ENCODE results near the gene ARHGEF11. TPM values are rescaled to one million over a fixed set of nuclear protein-coding genes. Genes with fewer than 3 reads are reported as not detected.

The ARHGEF11 gene
- 15.3 and 16.8 TPM in 2 replicates for total RNA-seq (2012; rRNA removed)
- polyA plus RNA-seq (2012; rRNA removed): 17.2 and 18.5 TPM in 2 replicates
- polyA plus RNA-seq (2012; cell fraction: cytosol; rRNA removed): 8.5 and 14.8 TPM in 2 replicates
- 36.4 and 51.9 TPM in 2 replicates for polyA plus RNA-seq (2012; cell fraction: nucleus; rRNA removed; ENCODE audit: low replicate concordance)
- Bru-seq, nascent RNA: percentile 83 among the genes with signal in this experiment
- percentile 84 among the genes with signal in this experiment for BruChase-seq, experiment 1, labeled RNA remaining after a 6-hour chase
- BruChase-seq, experiment 2, labeled RNA remaining after a 2-hour chase: percentile 86 among the genes with signal in this experiment
- long read RNA-seq, full-length matches to known transcripts: 1 of 31 reads
- long read RNA-seq, partial matches to known transcripts: 26 of 31 reads
- long read RNA-seq, other reads (novel, unspliced or antisense): 4 of 31 reads

- Histone ChIP-seq H4K91ac (ENCODE audit: insufficient read depth, low read depth, low read length) (peak within 1 kb of the TSS; percentile 95), H2AK5ac (ENCODE audit: low read depth, low read length) (peak within 1 kb of the TSS; percentile 27), H2BK15ac (ENCODE audit: low read depth, low read length) (peak within 1 kb of the TSS; percentile 50; the same call in 1 of the 3 replicates), H3K4ac (ENCODE audit: low read depth, low read length) (peak within 1 kb of the TSS; percentile 92), H3K18ac (ENCODE audit: low read depth, low read length) (peak within 1 kb of the TSS; percentile 31), H3K79me1 (ENCODE audit: low read depth in 1 of 2, low read length in 2 of 2) (peaks cover 30 to 45% of the 10 kb centered on the region in 2 experiments), H3K9me1 (ENCODE audit: insufficient read depth, low read length) (peaks cover 19% of the 10 kb centered on the region), H3K14ac (replicated peaks; ENCODE audit: low read depth, low read length) (peak within 1 kb of the TSS; percentile 97), H2AFZ (replicated peaks; ENCODE audit: low read length, poor library complexity) (peak within 1 kb of the TSS; percentile 87), H3K27me3 (ENCODE audit: control insufficient read depth, insufficient read depth, low read length) (peaks cover 2% of the 10 kb centered on the region; the same call in 1 of the 2 replicates), H4K20me1 (ENCODE audit: insufficient read depth, low read length) (peaks cover 32% of the 10 kb centered on the region), H2BK120ac (ENCODE audit: low read depth, low read length) (peak within 1 kb of the TSS; percentile 76), H2BK20ac (ENCODE audit: low read depth, low read length) (no peak within 1 kb of the TSS; the same call in 1 of the 2 replicates), H3K4me3 (ENCODE audit: insufficient read depth, low read depth, low read length) (peak within 1 kb of the TSS; percentile 74), H3K23ac (ENCODE audit: low read depth, low read length) (peak within 1 kb of the TSS; percentile 98), H2AK9ac (replicated peaks; ENCODE audit: low read depth, low read length, poor library complexity) (peak within 1 kb of the TSS; percentile 85), H4K8ac (ENCODE audit: low read depth in 2 of 2, low read length in 2 of 2) (peak within 1 kb of the TSS; percentile 92 to 96), H2BK5ac (ENCODE audit: low read depth, low read length, poor library complexity, severe bottlenecking) (peak within 1 kb of the TSS; percentile 18), H3K27ac (ENCODE audit: insufficient read depth, low read length) (peak within 1 kb of the TSS; percentile 68), H3K4me2 (ENCODE audit: low read depth, low read length) (peak within 1 kb of the TSS; percentile 98), H3K56ac (ENCODE audit: extremely low read depth, insufficient read depth, low read length) (peak within 1 kb of the TSS; percentile 94), H3K9me3 (ENCODE audit: control insufficient read depth, insufficient read depth, low read length) (no peaks in the 10 kb centered on the region), H4K5ac (ENCODE audit: low read depth, low read length) (peak within 1 kb of the TSS; percentile 85), H3K4me1 (ENCODE audit: control insufficient read depth, insufficient read depth, low read length) (peaks cover 10% of the 10 kb centered on the region), H3K9ac (ENCODE audit: low read depth, low read length) (peak within 1 kb of the TSS; percentile 90), H3K36me3 (ENCODE audit: control insufficient read depth, insufficient read depth, low read length) (0 out of 2 replicates have a peak, but pooled peaks cover 1% of the 10 kb centered on the region)
- ChIA-PET CTCF (interaction anchor here (0.7 to 1.7 kb wide), 4 partner anchors 29 to 45 kb away, joined by 3 to 5 read pairs (median 4); no protein-coding TSS in a partner anchor), POLR2A (ENCODE audit: unreplicated experiment) (interaction anchor here (0.7 kb wide), 1 partner anchor 58 kb away, joined by 4 read pairs; no protein-coding TSS in a partner anchor)
- dilution Hi-C loops (cut with HindIII; ENCODE audit: low sequenced_read_pairs, unreplicated experiment) (no loop called here), intact Hi-C loops (cut with micrococcal nuclease) (no loop called here), in situ Hi-C loops (cut with MboI; ENCODE audit: low sequenced_read_pairs) (no loop called here)
- TF ChIP-seq MAZ (IDR thresholded peaks at IDR 0.05; ENCODE audit: borderline replicate concordance, low read depth, low read length) (peak; percentile 94), MXI1 (IDR thresholded peaks at IDR 0.05; ENCODE audit: borderline replicate concordance, low read depth, low read length) (peak; percentile 74; the same call in 1 of the 2 replicates), FOS (IDR thresholded peaks at IDR 0.05; ENCODE audit: low read depth, low read length) (no peak), BHLHE40 (IDR thresholded peaks at IDR 0.05; ENCODE audit: low read depth, low read length) (peak; percentile 80; the same call in 1 of the 2 replicates), NFE2L2 (IDR thresholded peaks at IDR 0.05; ENCODE audit: low read depth, low read length) (no peak), CHD1 (IDR thresholded peaks at IDR 0.05; ENCODE audit: low read depth, low read length) (no peak), POLR2A (IDR thresholded peaks at IDR 0.05; ENCODE audit: low read depth, low read length) (peak; percentile 65)
- DNase-seq: peak; percentile 87
- WGBS, 2 experiments (ENCODE audit: extremely low coverage in 2 of 2, insufficient read length in 1 of 2): 1% methylated on average over 83 of the region's 120 CpGs; no CpG with 5 or more reads in 1 of the 2 experiments
- ATAC-seq (ENCODE audit: low read depth): peak; percentile 98
- BruUV-seq (replicated peaks): TSS peak; percentile 75
Measured at GRCh38 chr1:157045250-157046218, at the start of gene ARHGEF11. Gene ARHGEF11, minus strand, starts transcription at chr1:157045742. Its CDS starts 1,412 bp downstream, at chr1:157044330.

Measured in IMR-90 (cell line).